GM12878 (cell line): Measurements from ENCODE around the gene HM13. TPM values are rescaled to one million over a fixed set of nuclear protein-coding genes. Genes with fewer than 3 reads are reported as not detected.

ENCODE experiments used
- ATAC-seq: fragments of 200-7000 bp; cut with Tn5 transposase; 3 replicates; pipeline ENCODE4 v1.9.1; 2020; ENCODE audit warnings: mild to moderate bottlenecking, moderate library complexity
- BruUV-seq: library from RNA; stranded (reverse); fragments of 400-500 nt; replicated peaks from 2 replicates; lab custom pipeline; 2021; lab: Mats Ljungman, UMichigan
- CTCF ChIA-PET: fragments of 300-600 bp; sonication (Branson Sonifier 250); formaldehyde crosslinking; extraction: SDS; loops from one replicate; lab custom pipeline; 2021; ENCODE audit warnings: inconsistent platforms; lab: Yijun Ruan, JAX
- POLR2A ChIA-PET: fragments of 350-600 bp; formaldehyde crosslinking; extraction: SDS; loops from one replicate; lab custom pipeline; 2021; ENCODE audit warnings: inconsistent platforms; lab: Charles Lee
- RAD21 ChIA-PET: fragments of 300-600 bp; sonication (Branson Sonifier 250); formaldehyde crosslinking; loops from one replicate; lab custom pipeline; 2023; ENCODE audit warnings: antibody characterized with exemption; ENCODE audit not compliant: unreplicated experiment; lab: Charles Lee
- SMC1A ChIA-PET: fragments of 300-600 bp; sonication (Branson Sonifier 250); formaldehyde crosslinking; loops from one replicate; lab custom pipeline; 2023; ENCODE audit not compliant: unreplicated experiment, uncharacterized antibody; lab: Charles Lee
- DNase-seq: peaks from one replicate; pipeline ENCODE4 v3.0.0-alpha.2; 2011; ENCODE audit warnings: low read depth, low spot score
- FAIRE-seq: peaks from 3 replicates; lab custom pipeline; 2011; peaks lifted over from hg19 to GRCh38; lab: Jason Lieb, UNC
- H2AFZ ChIP-seq: 2 replicates; pipeline ENCODE4 v1.6.0; 2011; ENCODE audit warnings: low read depth, low read length, control low read depth; ENCODE audit not compliant: control insufficient read depth
- H3K27ac ChIP-seq: 2 replicates; pipeline ENCODE4 v1.5.1; 2011; ENCODE audit warnings: control low read depth; ENCODE audit not compliant: control insufficient read depth, insufficient read depth
- H3K27me3 ChIP-seq, 2 experiments: replicated peaks in 1 of 2; 2 replicates each; pipeline versions ENCODE4 v1.6.0 to v1.6.1; 2011; ENCODE audit warnings: low read length in 1 of 2; ENCODE audit not compliant: control insufficient read depth in 2 of 2, insufficient read depth in 2 of 2
- H3K36me3 ChIP-seq, 2 experiments: 2 replicates each; pipeline ENCODE4 v1.5.1; 2011; ENCODE audit warnings: low read length in 1 of 2; ENCODE audit not compliant: control insufficient read depth in 2 of 2, insufficient read depth in 2 of 2
- H3K4me1 ChIP-seq: 2 replicates; pipeline ENCODE4 v1.6.1; 2011; ENCODE audit warnings: mild to moderate bottlenecking, low read length, moderate library complexity, mixed read lengths; ENCODE audit not compliant: control insufficient read depth, insufficient read depth
- H3K4me2 ChIP-seq: 2 replicates; pipeline ENCODE4 v1.6.0; 2011; ENCODE audit warnings: control low read depth; ENCODE audit not compliant: control insufficient read depth, insufficient read depth
- H3K4me3 ChIP-seq: fragments of 200-600 bp; sonication (generic); 2 replicates; pipeline ENCODE4 v1.5.1; 2016
- H3K79me2 ChIP-seq: 2 replicates; pipeline ENCODE4 v1.6.0; 2011; ENCODE audit warnings: low read length; ENCODE audit not compliant: control insufficient read depth, insufficient read depth
- H3K9ac ChIP-seq: 2 replicates; pipeline ENCODE4 v1.8.0; 2011; ENCODE audit warnings: low read length, control low read depth, mixed read lengths; ENCODE audit not compliant: control insufficient read depth, insufficient read depth
- H3K9me3 ChIP-seq: replicated peaks from 3 replicates; pipeline ENCODE4 v1.5.1; 2011; ENCODE audit warnings: mild to moderate bottlenecking, low read length; ENCODE audit not compliant: control insufficient read depth, insufficient read depth
- H4K20me1 ChIP-seq: 2 replicates; pipeline ENCODE4 v1.6.0; 2011; ENCODE audit not compliant: control insufficient read depth, insufficient read depth
- ESRRA ChIP-seq: IDR thresholded peaks from 2 replicates; pipeline ENCODE4 v1.6.1; 2012; ENCODE audit warnings: mild to moderate bottlenecking, low read length, improper control_type of control experiment
- HCFC1 ChIP-seq: fragments of 150-350 bp; IDR thresholded peaks from 2 replicates; pipeline ENCODE4 v1.6.1; 2014; ENCODE audit warnings: low read length
- MYC ChIP-seq: IDR thresholded peaks from 2 replicates; pipeline ENCODE4 v1.6.1; 2011; ENCODE audit warnings: mild to moderate bottlenecking, low read length, moderate library complexity, inconsistent platforms; ENCODE audit not compliant: insufficient read depth, insufficient replicate concordance, insufficient read length, severe bottlenecking
- NFIC ChIP-seq: IDR thresholded peaks from 2 replicates; pipeline ENCODE4 v1.6.1; 2012; ENCODE audit warnings: low read depth, mild to moderate bottlenecking, inconsistent platforms, low read length, moderate library complexity
- NFYA ChIP-seq: IDR thresholded peaks from 2 replicates; pipeline ENCODE4 v1.6.1; 2011; ENCODE audit warnings: low read depth, mild to moderate bottlenecking, low read length, improper control_type of control experiment, borderline replicate concordance
- NRF1 ChIP-seq: conservative IDR thresholded peaks from 2 replicates; pipeline ENCODE4 v1.6.1; 2011; ENCODE audit warnings: mild to moderate bottlenecking, low read depth, low read length, improper control_type of control experiment
- PML ChIP-seq: IDR thresholded peaks from 2 replicates; pipeline ENCODE4 v1.6.1; 2012; ENCODE audit warnings: low read length, inconsistent platforms
- STAT1 ChIP-seq: fragments of 450-650 bp; conservative IDR thresholded peaks from 2 replicates; pipeline ENCODE4 v1.6.1; 2014; ENCODE audit warnings: antibody characterized with exemption, mild to moderate bottlenecking
- WGBS: methylation state at CpG from one replicate; pipeline ENCODE4 v1.1.6; 2016; ENCODE audit warnings: low lambda C conversion rate; ENCODE audit not compliant: insufficient replicate concordance, insufficient coverage; ENCODE audit errors: missing lambda C conversion rate; 5-methylcytosine and 5-hydroxymethylcytosine counted together
- in situ Hi-C: fragments of 300-500 bp; cut with MboI; formaldehyde crosslinking; loops from 9 replicates; pipeline ENCODE4 v1.14.3; 2018; ENCODE audit warnings: mixed read lengths
- intact Hi-C: fragments of 100-400 bp; cut with micrococcal nuclease; formaldehyde crosslinking; loops from one replicate; pipeline ENCODE4 v1.14.2; 2022; ENCODE audit not compliant: unreplicated experiment
- polyA plus RNA-seq, 11 experiments: library from polyadenylated mRNA; depleted of rRNA in 4 of 11; unstranded in 6 of 11; stranded (reverse) in 5 of 11; fragments of >200 nt; fragmentation: Nextera tagmentation in 4 of 11; fragmentation: Illumina TruSeq in 1 of 11; extraction: Ambion mirVana in 4 of 11; extraction: Trizol in 1 of 11; gene quantifications; 1 replicate in 1 of 11; 2 replicates in 10 of 11; pipeline versions ENCODE4 v1.2.1 to v1.2.3, GENCODE V29; 2011 to 2016; ENCODE audit warnings: inconsistent platforms in 2 of 11, missing spikeins in 2 of 11, low read depth in 1 of 11
- total RNA-seq, 4 experiments: library from RNA; depleted of rRNA in 3 of 4; stranded (reverse); fragments of >200 nt in 3 of 4; fragmentation: Illumina TruSeq in 1 of 4; extraction: Trizol in 1 of 4; gene quantifications; 2 replicates each; pipeline versions ENCODE4 v1.2.1 to v1.2.3, GENCODE V29; 2013 to 2021
- TF ChIP-seq, protein P1 (sequence below): IDR thresholded peaks from 2 replicates; pipeline ENCODE4 v1.6.1; 2011; ENCODE audit warnings: mild to moderate bottlenecking, low read depth, low read length, moderate library complexity; ENCODE audit not compliant: insufficient replicate concordance

HM13 gene
- total and polyA plus RNA-seq, 10 of the 15 experiments (the other 5 are each of a cell fraction or from before 2014, with no cell fraction given) = 4.8 to 185 (median 81.7) TPM

DNA sequence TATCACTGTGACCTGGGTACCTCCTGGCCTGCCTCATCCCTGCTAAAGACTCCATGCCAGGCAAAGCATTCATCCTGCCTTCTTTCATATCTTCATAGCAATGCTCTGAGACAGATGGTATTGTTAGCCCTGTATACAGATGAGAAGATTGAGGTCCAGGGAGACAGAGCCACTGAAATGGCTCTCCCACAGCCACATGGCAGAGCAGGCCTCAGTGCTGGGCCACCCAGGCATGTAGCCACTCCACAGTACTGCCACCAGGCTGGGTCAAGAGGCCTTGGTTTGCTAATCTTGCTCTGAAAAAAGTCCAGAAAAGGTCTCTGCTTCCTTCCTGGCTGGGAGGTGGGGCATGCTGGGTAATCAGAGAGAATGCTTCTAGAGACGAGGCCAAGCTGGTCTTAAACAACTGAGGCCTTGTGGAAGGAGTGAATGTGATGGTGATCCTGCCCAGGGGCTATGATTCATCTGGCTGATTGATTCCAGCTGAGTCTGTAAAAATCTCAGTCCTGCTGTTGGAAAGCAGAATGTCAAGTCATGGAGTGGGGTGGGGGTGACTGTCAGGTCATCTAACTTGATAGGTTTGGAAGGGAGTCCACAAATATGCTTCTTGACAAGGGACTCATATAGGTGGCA is 29.8 kb downstream of the HM13 start:
- SMC1A ChIA-PET = no interaction called here
- no peak for TF ChIP-seq ESRRA
- TF ChIP-seq HCFC1 = no peak
- TF ChIP-seq NFIC = no peak
- TF ChIP-seq PML = no peak
- no peak for TF ChIP-seq NFYA
- no peak for TF ChIP-seq MYC
- no peak for TF ChIP-seq NRF1
- TF ChIP-seq STAT1 = no peak
- TF ChIP-seq, protein P1, sequence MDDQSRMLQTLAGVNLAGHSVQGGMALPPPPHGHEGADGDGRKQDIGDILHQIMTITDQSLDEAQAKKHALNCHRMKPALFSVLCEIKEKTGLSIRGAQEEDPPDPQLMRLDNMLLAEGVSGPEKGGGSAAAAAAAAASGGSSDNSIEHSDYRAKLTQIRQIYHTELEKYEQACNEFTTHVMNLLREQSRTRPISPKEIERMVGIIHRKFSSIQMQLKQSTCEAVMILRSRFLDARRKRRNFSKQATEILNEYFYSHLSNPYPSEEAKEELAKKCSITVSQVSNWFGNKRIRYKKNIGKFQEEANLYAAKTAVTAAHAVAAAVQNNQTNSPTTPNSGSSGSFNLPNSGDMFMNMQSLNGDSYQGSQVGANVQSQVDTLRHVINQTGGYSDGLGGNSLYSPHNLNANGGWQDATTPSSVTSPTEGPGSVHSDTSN = no peak
- H3K27ac ChIP-seq = no peak overlapping the region
- RAD21 ChIA-PET = no interaction called here
- peaks cover 27 to 32% of the 10 kb centered on the region in 2 experiments for H3K36me3 ChIP-seq
- no peaks in the 10 kb centered on the region for H3K9me3 ChIP-seq
- WGBS = 100% methylated on average over 1 of the region's 1 CpG
- H3K79me2 ChIP-seq = peaks cover 22% of the 10 kb centered on the region
- POLR2A ChIA-PET = interaction anchor here (0.5 kb wide), 1 partner anchor 174 kb away, joined by 4 read pairs; no protein-coding TSS in a partner anchor
- no peaks in the 10 kb centered on the region for H3K4me1 ChIP-seq
- no TSS peak for BruUV-seq
- intact Hi-C loops = no loop called here
- ATAC-seq = no peak
- no peak for DNase-seq
- H3K4me3 ChIP-seq = no peak overlapping the region
- FAIRE-seq = no peak
- H3K4me2 ChIP-seq = no peak overlapping the region
- H2AFZ ChIP-seq = no peak overlapping the region
- in situ Hi-C loops = no loop called here
- no peaks in the 10 kb centered on the region for H3K27me3 ChIP-seq
- H3K9ac ChIP-seq = no peak overlapping the region
- CTCF ChIA-PET = interaction anchor here (1.4 to 3.0 kb wide), 2 partner anchors 17 to 29 kb away, joined by 6 to 15 read pairs; partner anchors contain the start of gene HM13
- H4K20me1 ChIP-seq = no peaks in the 10 kb centered on the region
